SHP77 treated with DMSO at 0.1 percent for 48 hours (cell line): Measurements from ENCODE around the gene LIPT1.
"Not testable (repeated sequence)": the region's sequence is repeated elsewhere in the genome, so short reads cannot be mapped to it uniquely, and the experiment has no call there.

Source experiments
- DNase-seq: peaks from one replicate; lab custom pipeline; 2025; lab: John Stamatoyannopoulos, UW

LIPT1 gene

GRCh38 chr2:99180755-99181623 is 26.2 kb downstream of the LIPT1 start, which contains the start of the genes MITD1 and MRPL30:
MITD1 (minus strand) TSS chr2:99181058; CDS start chr2:99180981, 77 bp downstream.
MRPL30 (plus strand) TSS chr2:99181184; CDS start chr2:99186204, 5,020 bp downstream.
- DNase-seq = peak; percentile 94

GRCh38 chr2:99181624-99182000 is 26.8 kb downstream of the LIPT1 start:
- no peak for DNase-seq

GRCh38 chr2:99183025-99183424 is 28.3 kb downstream of the LIPT1 start:
- no peak for DNase-seq

- no peak for DNase-seq
Observed at GRCh38 chr2:99184811-99185210, 30.0 kb downstream of the LIPT1 start.

- DNase-seq = no peak
Observed at GRCh38 chr2:99187011-99187410, 32.2 kb downstream of the LIPT1 start.

GRCh38 chr2:99188357-99188756 is 33.6 kb downstream of the LIPT1 start:
- DNase-seq = no peak

GRCh38 chr2:99190548-99190947 is 35.8 kb downstream of the LIPT1 start:
- DNase-seq = no peak

GRCh38 chr2:99192364-99192763 is 37.6 kb downstream of the LIPT1 start:
- DNase-seq = not testable (repeated sequence)

GRCh38 chr2:99198103-99198841 is 43.5 kb downstream of the LIPT1 start:
- no peak for DNase-seq

- DNase-seq = no peak
Observed at GRCh38 chr2:99200076-99200800, 45.5 kb downstream of the LIPT1 start.

GRCh38 chr2:99201959-99202678 is 47.4 kb downstream of the LIPT1 start:
- no peak for DNase-seq

- DNase-seq = no peak
Observed at GRCh38 chr2:99205491-99205890, 50.7 kb downstream of the LIPT1 start.
